ENCODE measurements around the gene HPX. TPM values are rescaled to one million over a fixed set of nuclear protein-coding genes. Genes with fewer than 3 reads are reported as not detected.
A peak's percentile ranks its signal among the peaks of the same experiment; 100 is the strongest.

Gene HPX
- total and polyA plus RNA-seq, 11 donors = 0.17 to 1.5 (median 0.37) TPM; not detected in 5

- 78 to 82% (median 80%) methylated on average over 4 of the region's 4 CpGs for WGBS, 4 donors
- no peak for TF ChIP-seq CTCF (IDR thresholded peaks at IDR 0.05)
- TF ChIP-seq POLR2A (IDR thresholded peaks at IDR 0.05) = no peak
- H3K27me3 ChIP-seq = no peaks in the 10 kb centered on the region
- H3K4me1 ChIP-seq = peaks cover 3 to 37% (median 25%) of the 10 kb centered on the region in 12 donors
- peak overlapping the region in 11 of 12 donors; percentile 54 to 93 (median 80) for H3K4me3 ChIP-seq
- no peaks in the 10 kb centered on the region for H3K9me3 ChIP-seq
- H3K36me3 ChIP-seq = peaks cover 0 to 72% (median 65%) of the 10 kb centered on the region in 9 donors
- ATAC-seq (no peak), DNase-seq (no peak)
- intact Hi-C loops (cut with DNase I) = loop anchor here in 2 of 10 donors (5.0 to 10.0 kb wide), 2 partner anchors 65 to 98 kb away; partner anchors contain the start of gene APBB1 (in 1 of the 2)
- peak overlapping the region in 5 of 12 donors; percentile 84 to 96 (median 90) for H3K27ac ChIP-seq
Observed at GRCh38 chr11:6482441-6482840, 41.7 kb upstream of the HPX start.

- peaks cover 3 to 37% (median 25%) of the 10 kb centered on the region in 12 donors for H3K4me1 ChIP-seq
- H3K4me3 ChIP-seq = peak overlapping the region; percentile 54 to 93 (median 80)
- intact Hi-C loops (cut with DNase I) = loop anchor here in 2 of 10 donors (5.0 to 10.0 kb wide), 2 partner anchors 65 to 97 kb away; partner anchors contain the start of gene APBB1 (in 1 of the 2)
- peak overlapping the region; percentile 19 to 96 (median 90) for H3K27ac ChIP-seq
- 0 to 5% (median 4%) methylated on average over 4 to 13 of the region's 13 CpGs for WGBS, 4 donors
- DNase-seq = peak in 2 of 5 donors; percentile 31 to 66
- TF ChIP-seq POLR2A (IDR thresholded peaks at IDR 0.05) = no peak
- TF ChIP-seq CTCF (IDR thresholded peaks at IDR 0.05) = no peak
- no peaks in the 10 kb centered on the region for H3K27me3 ChIP-seq
- H3K9me3 ChIP-seq = no peaks in the 10 kb centered on the region
- ATAC-seq = peak in 2 of 4 donors; percentile 5
- H3K36me3 ChIP-seq = peaks cover 0 to 72% (median 65%) of the 10 kb centered on the region in 9 donors
Observed at GRCh38 chr11:6481924-6482275, 41.1 kb upstream of the HPX start.

- intact Hi-C loops (cut with DNase I) = loop anchor here in 2 of 10 donors (5.0 to 10.0 kb wide), 2 partner anchors 64 to 96 kb away; partner anchors contain the start of gene APBB1 (in 1 of the 2)
- Histone ChIP-seq H3K4me3 (peak within 1 kb of the TSS; percentile 54 to 93 (median 80)), H3K27ac (peak within 1 kb of the TSS; percentile 37 to 96 (median 90)), H3K36me3 (peaks cover 0 to 71% (median 62%) of the 10 kb centered on the region in 9 donors), H3K4me1 (peaks cover 3 to 37% (median 25%) of the 10 kb centered on the region in 12 donors), H3K9me3 (no peaks in the 10 kb centered on the region), H3K27me3 (no peaks in the 10 kb centered on the region)
- DNase-seq (peak; percentile 99), ATAC-seq (peak; percentile 98 to 99 (median 98))
- TF ChIP-seq CTCF (IDR thresholded peaks at IDR 0.05) = no peak
- TF ChIP-seq POLR2A (IDR thresholded peaks at IDR 0.05) = peak; percentile 70 to 88
- WGBS, 4 donors = 0 to 1% (median 0%) methylated on average over 32 to 66 of the region's 66 CpGs
Observed at GRCh38 chr11:6481012-6481923, 40.5 kb upstream of the HPX start, which contains the start of the genes ARFIP2 and TIMM10B. ARFIP2 (minus strand) TSS chr11:6481331; CDS start chr11:6480421, 910 bp downstream. TIMM10B (plus strand) TSS chr11:6481501; CDS start chr11:6481517, 16 bp downstream.
